ENCODE results near the gene PSAT1. TPM values are rescaled to one million over a fixed set of nuclear protein-coding genes. Genes with fewer than 3 reads are reported as not detected.

PSAT1 gene
- total RNA-seq, 1 experiment from 2014 or later, result 215 TPM

DNA sequence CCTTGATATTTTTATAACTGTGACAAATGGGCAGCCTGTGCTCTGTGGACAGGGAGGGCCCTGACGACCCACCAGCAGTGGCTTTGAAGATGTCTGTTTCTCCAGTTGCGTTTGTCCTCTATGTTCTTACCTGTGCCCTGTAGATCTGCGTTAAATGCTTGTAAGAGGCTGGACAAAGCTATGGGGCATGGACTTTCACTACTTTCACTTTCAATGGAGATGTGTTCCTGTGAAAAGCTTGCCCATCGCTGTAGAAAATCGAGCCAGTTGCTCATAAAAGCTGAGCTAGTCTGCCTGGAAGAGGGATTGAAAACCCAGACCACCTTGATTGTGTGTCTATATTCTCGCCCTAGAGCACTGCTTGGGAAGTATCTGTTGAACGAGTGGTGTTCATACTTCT, 74.1 kb downstream of the PSAT1 start:
- Histone ChIP-seq H2BK15ac (ENCODE audit: low read depth, low read length) (no peak overlapping the region), H3K4ac (ENCODE audit: low read depth, low read length) (no peak overlapping the region), H2BK5ac (ENCODE audit: insufficient read length, low read length) (no peak overlapping the region), H3K4me1 (ENCODE audit: insufficient read depth, low read length) (peaks cover 5% of the 10 kb centered on the region; the same call in 1 of the 2 replicates), H4K91ac (ENCODE audit: insufficient read length, low read depth, low read length) (no peak overlapping the region), H3K27ac (ENCODE audit: insufficient read length, low read depth, low read length) (no peak overlapping the region), H2BK120ac (ENCODE audit: low read depth, low read length, poor library complexity, severe bottlenecking) (no peak overlapping the region), H3K9ac (ENCODE audit: extremely low read depth, insufficient read length, low read length) (no peak overlapping the region), H2BK20ac (ENCODE audit: low read depth, low read length, poor library complexity, severe bottlenecking) (no peak overlapping the region), H2AFZ (ENCODE audit: low read length) (no peak overlapping the region), H2BK12ac (ENCODE audit: insufficient read length, low read depth, low read length) (no peak overlapping the region), H3K18ac (ENCODE audit: insufficient read length, low read depth, low read length) (no peak overlapping the region), H3K9me3 (ENCODE audit: control insufficient read depth, low read depth, low read length) (no peaks in the 10 kb centered on the region), H3K79me1 (ENCODE audit: insufficient read depth, low read depth, low read length, poor library complexity, severe bottlenecking) (no peaks in the 10 kb centered on the region), H3K23me2 (ENCODE audit: insufficient read length, low read depth, low read length, poor library complexity, severe bottlenecking) (no peaks in the 10 kb centered on the region), H4K5ac (ENCODE audit: insufficient read length, low read depth, low read length) (no peak overlapping the region), H3K14ac (ENCODE audit: insufficient read depth, low read length) (no peak overlapping the region), H3T11ph (ENCODE audit: low read length) (no peak overlapping the region), H3K23ac (ENCODE audit: insufficient read length, low read depth, low read length) (no peak overlapping the region), H3K79me2 (ENCODE audit: insufficient read depth, low read length) (no peaks in the 10 kb centered on the region), H3K56ac (ENCODE audit: insufficient read length, low read depth, low read length) (no peak overlapping the region), H4K8ac (replicated peaks; ENCODE audit: insufficient read length, low read depth, low read length) (no peak overlapping the region), H3K27me3 (ENCODE audit: insufficient read depth, low read length) (no peaks in the 10 kb centered on the region), H4K20me1 (ENCODE audit: control insufficient read depth, insufficient read depth, insufficient read length) (no peaks in the 10 kb centered on the region), H3K4me2 (ENCODE audit: insufficient read depth, insufficient read length, low read length) (no peak overlapping the region), H2AK5ac (ENCODE audit: insufficient read length, low read length) (no peak overlapping the region)
- Mint-ChIP-seq H3K4me3 (no peak overlapping the region), H3K4me1 (peaks cover 27 to 33% of the 10 kb centered on the region in 2 experiments), H3K36me3 (ENCODE audit: insufficient read depth in 1 of 3, low read depth in 3 of 3) (peaks cover 0 to 3% (median 0%) of the 10 kb centered on the region in 3 experiments; a peak in 2 of 7 replicates), H3K27me3 (ENCODE audit: low read depth) (no peaks in the 10 kb centered on the region), H3K9me3 (no peaks in the 10 kb centered on the region), H3K27ac (peak overlapping the region in 1 of 3 experiments; percentile 36; a peak in 1 of 7 replicates)
- TF ChIP-seq, protein P1, sequence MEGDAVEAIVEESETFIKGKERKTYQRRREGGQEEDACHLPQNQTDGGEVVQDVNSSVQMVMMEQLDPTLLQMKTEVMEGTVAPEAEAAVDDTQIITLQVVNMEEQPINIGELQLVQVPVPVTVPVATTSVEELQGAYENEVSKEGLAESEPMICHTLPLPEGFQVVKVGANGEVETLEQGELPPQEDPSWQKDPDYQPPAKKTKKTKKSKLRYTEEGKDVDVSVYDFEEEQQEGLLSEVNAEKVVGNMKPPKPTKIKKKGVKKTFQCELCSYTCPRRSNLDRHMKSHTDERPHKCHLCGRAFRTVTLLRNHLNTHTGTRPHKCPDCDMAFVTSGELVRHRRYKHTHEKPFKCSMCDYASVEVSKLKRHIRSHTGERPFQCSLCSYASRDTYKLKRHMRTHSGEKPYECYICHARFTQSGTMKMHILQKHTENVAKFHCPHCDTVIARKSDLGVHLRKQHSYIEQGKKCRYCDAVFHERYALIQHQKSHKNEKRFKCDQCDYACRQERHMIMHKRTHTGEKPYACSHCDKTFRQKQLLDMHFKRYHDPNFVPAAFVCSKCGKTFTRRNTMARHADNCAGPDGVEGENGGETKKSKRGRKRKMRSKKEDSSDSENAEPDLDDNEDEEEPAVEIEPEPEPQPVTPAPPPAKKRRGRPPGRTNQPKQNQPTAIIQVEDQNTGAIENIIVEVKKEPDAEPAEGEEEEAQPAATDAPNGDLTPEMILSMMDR (conservative IDR thresholded peaks at IDR 0.05), result no peak
- DNase-seq, result no peak
- no CpG with 5 or more reads among the region's 7 CpGs for WGBS (ENCODE audit: extremely low coverage, insufficient read length, low lambda C conversion rate)
